AG10803 (cell line): Measurements from ENCODE around the gene MRC2.
A peak's percentile ranks its signal among the peaks of the same experiment; 100 is the strongest.

Experiments used
- DNase-seq: peaks from one replicate; pipeline ENCODE4 v3.0.0; 2010; ENCODE audit warnings: low read depth
- H3K4me3 ChIP-seq: 2 replicates; pipeline ENCODE4 v1.5.1; 2011; ENCODE audit warnings: mild to moderate bottlenecking, low read length, control low read depth
- TF ChIP-seq, protein P1 (sequence below): conservative IDR thresholded peaks from 2 replicates; pipeline ENCODE4 v1.5.1; 2011; ENCODE audit warnings: mild to moderate bottlenecking, low read length, control low read depth, inconsistent platforms

Gene MRC2

GRCh38 chr17:62629556-62630364, 2.3 kb downstream of the MRC2 start:
- peak; percentile 26 for DNase-seq
- TF ChIP-seq, protein P1, sequence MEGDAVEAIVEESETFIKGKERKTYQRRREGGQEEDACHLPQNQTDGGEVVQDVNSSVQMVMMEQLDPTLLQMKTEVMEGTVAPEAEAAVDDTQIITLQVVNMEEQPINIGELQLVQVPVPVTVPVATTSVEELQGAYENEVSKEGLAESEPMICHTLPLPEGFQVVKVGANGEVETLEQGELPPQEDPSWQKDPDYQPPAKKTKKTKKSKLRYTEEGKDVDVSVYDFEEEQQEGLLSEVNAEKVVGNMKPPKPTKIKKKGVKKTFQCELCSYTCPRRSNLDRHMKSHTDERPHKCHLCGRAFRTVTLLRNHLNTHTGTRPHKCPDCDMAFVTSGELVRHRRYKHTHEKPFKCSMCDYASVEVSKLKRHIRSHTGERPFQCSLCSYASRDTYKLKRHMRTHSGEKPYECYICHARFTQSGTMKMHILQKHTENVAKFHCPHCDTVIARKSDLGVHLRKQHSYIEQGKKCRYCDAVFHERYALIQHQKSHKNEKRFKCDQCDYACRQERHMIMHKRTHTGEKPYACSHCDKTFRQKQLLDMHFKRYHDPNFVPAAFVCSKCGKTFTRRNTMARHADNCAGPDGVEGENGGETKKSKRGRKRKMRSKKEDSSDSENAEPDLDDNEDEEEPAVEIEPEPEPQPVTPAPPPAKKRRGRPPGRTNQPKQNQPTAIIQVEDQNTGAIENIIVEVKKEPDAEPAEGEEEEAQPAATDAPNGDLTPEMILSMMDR, result no peak
- H3K4me3 ChIP-seq, result peak overlapping the region; percentile 71

DNA sequence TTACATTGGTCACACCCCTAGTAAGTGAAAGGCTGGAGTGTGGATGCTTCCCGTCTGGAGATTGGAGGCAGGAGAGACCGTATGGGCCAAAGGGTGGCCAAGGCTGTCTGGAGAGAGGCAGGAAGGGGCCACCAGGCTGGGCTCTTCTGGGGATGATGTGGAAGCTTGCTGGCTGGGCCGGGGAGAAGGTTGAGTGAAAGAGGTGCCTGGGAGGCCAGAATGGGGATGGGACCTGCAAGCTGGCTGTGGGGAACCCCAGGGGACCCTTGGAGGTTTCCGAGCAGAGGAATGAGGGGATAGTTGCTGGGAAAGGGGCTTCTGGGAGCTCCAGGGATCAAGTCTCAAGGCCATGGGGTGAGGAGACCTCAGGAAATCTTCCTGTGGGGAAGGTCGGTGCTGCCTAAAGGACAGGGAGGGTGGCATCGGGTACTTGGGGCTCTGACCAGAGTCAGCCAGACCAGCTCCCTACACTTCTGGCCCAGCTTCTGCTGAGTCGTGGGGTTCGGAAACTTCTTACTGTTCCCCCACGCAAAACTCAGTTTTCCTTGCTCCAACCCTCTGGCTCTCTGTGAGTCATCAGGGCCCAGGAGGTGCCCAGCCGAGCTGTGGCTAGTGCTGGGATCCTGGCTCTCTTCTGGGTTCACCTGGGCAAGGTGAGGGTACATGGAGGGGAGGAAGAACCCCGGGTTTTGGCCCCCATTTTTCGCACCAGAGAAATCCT, 3.1 kb downstream of the MRC2 start:
- TF ChIP-seq, protein P1, result no peak
- no peak for DNase-seq
- peak overlapping the region; percentile 71 for H3K4me3 ChIP-seq

DNA sequence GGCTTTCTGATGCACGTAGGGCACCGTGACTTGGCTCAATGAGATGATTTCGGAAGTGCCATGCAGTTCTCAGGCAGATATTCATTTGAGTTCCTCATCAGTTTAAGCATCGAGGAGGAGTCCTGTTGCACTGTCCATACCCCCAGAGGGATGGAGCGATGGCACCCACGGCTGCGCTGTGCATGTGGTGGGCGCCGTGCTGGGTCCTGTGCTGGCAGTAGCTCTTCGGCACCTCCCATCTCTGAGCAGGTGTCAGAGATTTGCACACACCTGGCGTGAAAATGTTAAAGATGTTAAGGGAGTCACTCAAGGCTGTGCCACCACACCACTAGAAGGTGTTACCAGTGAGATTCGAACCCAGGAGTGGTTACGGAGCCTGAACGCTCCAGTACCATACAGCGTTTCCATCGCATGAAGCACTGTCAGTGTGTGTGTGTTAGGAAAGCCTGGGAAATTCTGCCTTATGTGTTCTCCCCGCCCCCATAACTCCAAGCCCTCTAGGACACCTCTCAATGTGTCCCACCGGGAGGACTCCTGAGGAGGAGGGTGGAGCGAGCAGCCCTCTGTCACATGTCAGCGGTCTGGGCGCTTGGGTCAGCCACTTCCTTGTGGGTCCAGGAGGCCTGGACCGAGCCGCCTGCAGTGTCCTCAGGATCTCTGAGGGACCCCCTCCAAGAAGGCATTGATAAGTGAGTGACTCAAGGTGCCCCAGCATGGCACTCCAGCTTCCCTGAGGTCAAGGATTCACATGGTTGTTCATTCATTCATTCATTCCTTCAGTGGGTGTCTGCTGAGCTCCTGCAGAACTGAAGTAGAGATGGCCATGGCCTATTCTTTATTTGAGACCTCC, 3.8 kb downstream of the MRC2 start:
- no peak overlapping the region; the same call in 1 of the 2 replicates for H3K4me3 ChIP-seq
- DNase-seq, result no peak
- TF ChIP-seq, protein P1, result no peak

- no peak overlapping the region for H3K4me3 ChIP-seq
- TF ChIP-seq, protein P1, result no peak
- no peak for DNase-seq
Observed at GRCh38 chr17:62631936-62632924, 4.8 kb downstream of the MRC2 start.

- no peak overlapping the region for H3K4me3 ChIP-seq
- TF ChIP-seq, protein P1, result no peak
- DNase-seq, result no peak
Observed at GRCh38 chr17:62637809-62638208, 10.3 kb downstream of the MRC2 start.

DNA sequence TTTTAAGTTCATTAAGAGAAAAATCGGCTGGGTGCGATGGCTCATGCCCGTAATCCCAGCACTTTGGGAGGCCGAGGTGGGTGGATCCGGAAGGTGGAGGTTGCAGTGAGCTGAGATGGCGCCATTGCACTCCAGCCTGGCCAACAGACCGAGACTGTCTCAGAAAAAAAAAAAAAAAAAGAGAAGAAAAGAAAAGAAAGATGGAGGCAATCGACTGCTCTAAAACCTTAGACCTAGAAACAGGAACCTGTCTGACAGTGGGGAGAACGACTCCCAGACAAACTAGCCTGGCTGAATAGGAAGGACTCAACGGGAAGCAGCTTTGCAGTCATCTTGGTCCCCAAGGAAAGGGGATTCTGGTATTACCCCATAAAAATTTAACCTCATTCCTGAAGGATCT, 13.7 kb downstream of the MRC2 start:
- TF ChIP-seq, protein P1, result no peak
- no peak overlapping the region for H3K4me3 ChIP-seq
- no peak for DNase-seq
